Heart left ventricle (tissue), 16 donors: Measurements from ENCODE around the gene SMARCA2. TPM values are rescaled to one million over a fixed set of nuclear protein-coding genes. Genes with fewer than 3 reads are reported as not detected.

Source experiments
- ATAC-seq, 4 donors: fragments of 200-7000 bp; cut with Tn5 transposase; one replicate each; pipeline ENCODE4 v1.9.1; 2020 to 2022; ENCODE audit warnings: moderate library complexity in 4 of 4, mild to moderate bottlenecking in 3 of 4, moderate number of reproducible peaks in 1 of 4
- DNase-seq, 5 donors: peaks; one replicate each; pipeline ENCODE4 v3.0.0-alpha.2; 2020
- H3K27ac ChIP-seq, 12 donors: fragments of 200-600 bp; sonication (generic) in 4 of 12; one replicate each; pipeline versions ENCODE4 v1.5.0 to v1.8.0; 2016 to 2022; ENCODE audit warnings: mild to moderate bottlenecking in 2 of 12
- H3K27me3 ChIP-seq, 9 donors: fragments of 200-600 bp; sonication (generic) in 2 of 9; one replicate each; pipeline versions ENCODE4 v1.5.1 to v1.8.0; 2016 to 2022; ENCODE audit warnings: mild to moderate bottlenecking in 3 of 9
- H3K36me3 ChIP-seq, 9 donors: fragments of 200-600 bp; sonication (generic) in 2 of 9; one replicate each; pipeline versions ENCODE4 v1.5.0 to v1.8.0; 2018 to 2022; ENCODE audit warnings: mild to moderate bottlenecking in 2 of 9
- H3K4me1 ChIP-seq, 12 donors: fragments of 200-600 bp; sonication (generic) in 4 of 12; one replicate each; pipeline versions ENCODE4 v1.5.0 to v1.8.0; 2016 to 2022; ENCODE audit warnings: mild to moderate bottlenecking in 3 of 12
- H3K4me3 ChIP-seq, 12 donors: fragments of 200-600 bp; sonication (generic) in 4 of 12; one replicate each; pipeline versions ENCODE4 v1.5.0 to v1.8.0; 2017 to 2022; ENCODE audit warnings: mild to moderate bottlenecking in 9 of 12, moderate library complexity in 4 of 12
- H3K9me3 ChIP-seq, 12 donors: fragments of 200-600 bp; sonication (generic) in 4 of 12; one replicate each; pipeline versions ENCODE4 v1.5.0 to v1.8.0; 2016 to 2022; ENCODE audit warnings: mild to moderate bottlenecking in 1 of 12
- CTCF ChIP-seq, 12 donors: fragments of 200-600 bp; sonication (generic) in 4 of 12; IDR thresholded peaks; one replicate each; pipeline versions ENCODE4 v1.5.0 to v1.8.0; 2018 to 2022; ENCODE audit warnings: antibody characterized with exemption in 12 of 12, mild to moderate bottlenecking in 5 of 12
- POLR2A ChIP-seq, 2 donors: fragments of 450-650 bp; IDR thresholded peaks; one replicate each; pipeline ENCODE4 v1.6.1; 2017; ENCODE audit warnings: antibody characterized with exemption in 2 of 2, mild to moderate bottlenecking in 2 of 2, moderate library complexity in 2 of 2
- WGBS, 4 donors: extraction: QIAGEN DNeasy Blood & Tissue Kit in 2 of 4; methylation state at CpG; one replicate each; pipeline versions ENCODE4 v1.1.5 to v1.1.7; 2013 to 2018; 5-methylcytosine and 5-hydroxymethylcytosine counted together
- intact Hi-C, 10 donors: fragments of 100-400 bp; cut with DNase I; formaldehyde crosslinking; loops; one replicate each; pipeline versions ENCODE4 v1.11.1 to v1.14.2; 2022
- polyA plus RNA-seq, 2 donors: library from polyadenylated mRNA; stranded (reverse); fragments of 200-250 nt; gene quantifications; one replicate each; pipeline ENCODE4 v1.2.3, GENCODE V29; 2013
- total RNA-seq, 9 donors: library from RNA; depleted of rRNA in 2 of 9; stranded (reverse); fragments of >200 nt in 2 of 9; fragmentation: NEBNext Ultra II Directional in 3 of 9; extraction: Animal tissue kit (Norgen Biotek cat#: 25700) in 3 of 9; gene quantifications; one replicate each; pipeline versions ENCODE4 v1.1.0 to v1.2.4, GENCODE V29; 2016 to 2023
- donor health status: ischemic (EF 13 %, LVEDD 7.1; RV severe dilation, severe dysfunction).
- donor health status: healthy with polysubstance abuse.
- donor health status: DM: no; HTN: yes; CAD: no.
- donor health status: DM: no; HTN: no; CAD: no.
- donor health status: ischemic (EF 25% LVEDD 6.9; RV normal size, moderate dysfunction).
- donor health status: ischemic (EF 25% LVEDD 5.7; RV mildly dilated, moderate dysfunction).
- donor health status: healthy.
- donor health status: DM: yes; HTN: yes; CAD: no.
- donor health status: ischemic (EF 35%, LVEDD 5.7; RV mildly dilated, moderate dysfunction).
- donor health status: nonischemic (EF 11% LVEDD 7.7; RV severe dilation, severe dysfunction).
- donor health status: DM: yes; HTN: yes; CAD: no.
- donor health status: PGD.
- donor health status: ischemic (EF 29% LVEDD 5.4; RV normal size, mild dysfunction).
- donor health status: nonischemic (EF 23%, LVEDD 6.1; RV moderate dilation, normal function).

SMARCA2 gene
- total and polyA plus RNA-seq, 11 donors, result 29.3 to 149 (median 103) TPM

GRCh38 chr9:2117527-2117926 is 102.4 kb downstream of the SMARCA2 start:
- 86 to 89% (median 88%) methylated on average over 6 of the region's 6 CpGs for WGBS, 4 donors
- no peak overlapping the region for H3K27ac ChIP-seq
- no peaks in the 10 kb centered on the region for H3K9me3 ChIP-seq
- DNase-seq, result no peak
- intact Hi-C loops, result no loop called here
- no peak for TF ChIP-seq CTCF (IDR thresholded peaks at IDR 0.05)
- no peak for TF ChIP-seq POLR2A (IDR thresholded peaks at IDR 0.05)
- H3K27me3 ChIP-seq, result no peaks in the 10 kb centered on the region
- no peak overlapping the region for H3K4me3 ChIP-seq
- peaks cover 0 to 22% (median 7%) of the 10 kb centered on the region in 12 donors for H3K4me1 ChIP-seq
- ATAC-seq, result no peak
- peaks cover 0 to 98% (median 86%) of the 10 kb centered on the region in 9 donors for H3K36me3 ChIP-seq

- intact Hi-C loops, result no loop called here
- Histone ChIP-seq H3K4me3 (no peak overlapping the region), H3K36me3 (peaks cover 0 to 98% (median 88%) of the 10 kb centered on the region in 9 donors), H3K27ac (no peak overlapping the region), H3K4me1 (peaks cover 0 to 25% (median 7%) of the 10 kb centered on the region in 12 donors), H3K27me3 (no peaks in the 10 kb centered on the region), H3K9me3 (no peaks in the 10 kb centered on the region)
- WGBS, 4 donors, result 79 to 89% (median 86%) methylated on average over 9 of the region's 9 CpGs
- DNase-seq, result no peak
- peak in 2 of 4 donors; percentile 39 to 58 for ATAC-seq
- TF ChIP-seq CTCF (IDR thresholded peaks at IDR 0.05), result no peak
- no peak for TF ChIP-seq POLR2A (IDR thresholded peaks at IDR 0.05)
Measured at GRCh38 chr9:2119566-2119965, 104.4 kb downstream of the SMARCA2 start.

- Histone ChIP-seq H3K36me3 (peaks cover 0 to 86% (median 78%) of the 10 kb centered on the region in 9 donors), H3K27ac (peak overlapping the region in 1 of 12 donors; percentile 23), H3K27me3 (no peaks in the 10 kb centered on the region), H3K4me3 (no peak overlapping the region), H3K9me3 (no peaks in the 10 kb centered on the region), H3K4me1 (peaks cover 1 to 40% (median 19%) of the 10 kb centered on the region in 12 donors)
- TF ChIP-seq CTCF (IDR thresholded peaks at IDR 0.05), result peak in 9 of 12 donors; percentile 4 to 46 (median 27)
- no peak for TF ChIP-seq POLR2A (IDR thresholded peaks at IDR 0.05)
- DNase-seq (no peak), ATAC-seq (no peak)
- WGBS, 4 donors, result 49 to 58% (median 50%) methylated on average over 3 of the region's 3 CpGs
- intact Hi-C loops, result loop anchor here in 1 of 10 donors (5.0 kb wide), 1 partner anchor 716 kb away; no protein-coding TSS in a partner anchor
Measured at GRCh38 chr9:2120926-2121689, 106.0 kb downstream of the SMARCA2 start.

- Histone ChIP-seq H3K9me3 (no peaks in the 10 kb centered on the region), H3K36me3 (peaks cover 0 to 74% (median 67%) of the 10 kb centered on the region in 9 donors), H3K4me1 (peaks cover 2 to 52% (median 30%) of the 10 kb centered on the region in 12 donors), H3K27ac (no peak overlapping the region), H3K4me3 (no peak overlapping the region), H3K27me3 (no peaks in the 10 kb centered on the region)
- no peak for TF ChIP-seq POLR2A (IDR thresholded peaks at IDR 0.05)
- no peak for TF ChIP-seq CTCF (IDR thresholded peaks at IDR 0.05)
- ATAC-seq (no peak), DNase-seq (no peak)
- intact Hi-C loops, result loop anchor here in 1 of 10 donors (5.0 kb wide), 1 partner anchor 715 kb away; no protein-coding TSS in a partner anchor
- WGBS, 4 donors, result 73 to 92% (median 81%) methylated on average over 3 of the region's 3 CpGs
Measured at GRCh38 chr9:2122299-2122698, 107.2 kb downstream of the SMARCA2 start.
